Keratinocyte (primary cell): Measurements from ENCODE around the gene NPAS3. TPM values are rescaled to one million over a fixed set of nuclear protein-coding genes. Genes with fewer than 3 reads are reported as not detected.

Source experiments
- DNase-seq: peaks from one replicate; pipeline ENCODE4 v3.0.0-alpha.2; 2011; ENCODE audit warnings: low read depth, missing footprints, low spot score
- FAIRE-seq: peaks from 2 replicates; lab custom pipeline; 2011; peaks lifted over from hg19 to GRCh38; lab: Jason Lieb, UNC
- H2AFZ ChIP-seq: 2 replicates; pipeline ENCODE4 v1.6.0; 2012; ENCODE audit warnings: low read length, control low read depth, inconsistent platforms; ENCODE audit not compliant: control insufficient read depth
- H3K27ac ChIP-seq: 2 replicates; pipeline ENCODE4 v1.5.1; 2011; ENCODE audit warnings: low read length; ENCODE audit not compliant: control insufficient read depth, insufficient read depth
- H3K27me3 ChIP-seq: 3 replicates; pipeline ENCODE4 v1.6.0; 2011; ENCODE audit warnings: low read length; ENCODE audit not compliant: control insufficient read depth, insufficient read depth; ENCODE audit errors: extremely low read depth
- H3K36me3 ChIP-seq, 2 experiments: 2 replicates in 1 of 2; 3 replicates in 1 of 2; pipeline ENCODE4 v1.5.1; 2011; ENCODE audit warnings: low read length in 2 of 2, mild to moderate bottlenecking in 1 of 2; ENCODE audit not compliant: control insufficient read depth in 2 of 2, insufficient read depth in 2 of 2; ENCODE audit errors: extremely low read depth in 1 of 2
- H3K4me1 ChIP-seq: 3 replicates; pipeline ENCODE4 v1.5.1; 2011; ENCODE audit warnings: low read length; ENCODE audit not compliant: control insufficient read depth, insufficient read depth; ENCODE audit errors: extremely low read depth
- H3K4me2 ChIP-seq: 3 replicates; pipeline ENCODE4 v1.6.0; 2011; ENCODE audit warnings: low read depth, low read length; ENCODE audit not compliant: control insufficient read depth, insufficient read depth; ENCODE audit errors: extremely low read depth
- H3K4me3 ChIP-seq, 3 experiments: fragments of 200-600 bp in 1 of 3; sonication (generic) in 1 of 3; 2 replicates in 2 of 3; 3 replicates in 1 of 3; pipeline ENCODE4 v1.5.1; 2011 to 2016; ENCODE audit warnings: low read length in 3 of 3, mild to moderate bottlenecking in 3 of 3, control low read depth in 2 of 3, inconsistent platforms in 1 of 3, low read depth in 1 of 3, mixed read lengths in 1 of 3, mixed run types in 1 of 3, moderate library complexity in 1 of 3; ENCODE audit not compliant: control insufficient read depth in 2 of 3, insufficient read depth in 2 of 3; ENCODE audit errors: extremely low read depth in 1 of 3
- H3K79me2 ChIP-seq: 2 replicates; pipeline ENCODE4 v1.6.0; 2012; ENCODE audit warnings: low read length; ENCODE audit not compliant: control insufficient read depth, insufficient read depth
- H3K9ac ChIP-seq: 3 replicates; pipeline ENCODE4 v1.6.0; 2011; ENCODE audit warnings: low read length; ENCODE audit not compliant: control insufficient read depth, insufficient read depth; ENCODE audit errors: extremely low read depth
- H3K9me1 ChIP-seq: 3 replicates; pipeline ENCODE4 v1.6.0; 2011; ENCODE audit warnings: low read length; ENCODE audit not compliant: control insufficient read depth, insufficient read depth; ENCODE audit errors: extremely low read depth
- H3K9me3 ChIP-seq: 2 replicates; pipeline ENCODE4 v1.5.1; 2012; ENCODE audit warnings: low read depth, low read length; ENCODE audit not compliant: control insufficient read depth
- H4K20me1 ChIP-seq: 3 replicates; pipeline ENCODE4 v1.6.0; 2011; ENCODE audit warnings: low read length; ENCODE audit not compliant: control insufficient read depth, insufficient read depth; ENCODE audit errors: extremely low read depth
- EZH2 ChIP-seq: IDR thresholded peaks from one replicate; pipeline ENCODE4 v1.6.1; 2012; ENCODE audit warnings: inconsistent platforms, mild to moderate bottlenecking, low read length, moderate library complexity
- dilution Hi-C: fragments of 300-500 bp; cut with MboI; formaldehyde crosslinking; loops from one replicate; pipeline ENCODE4 v1.7.0; 2020; ENCODE audit warnings: low sequenced_read_pairs; ENCODE audit not compliant: extremely low pct_ligation_motif_present
- polyA plus RNA-seq, 5 experiments: library from polyadenylated mRNA; depleted of rRNA in 3 of 5; stranded (reverse) in 3 of 5; stranded (forward) in 1 of 5; unstranded in 1 of 5; fragments of >200 nt; gene quantifications; 1 replicate in 1 of 5; 2 replicates in 3 of 5; 3 replicates in 1 of 5; pipeline versions ENCODE4 v1.2.1 to v1.2.3, GENCODE V29; 2011 to 2012; ENCODE audit warnings: missing spikeins in 2 of 5, low read depth in 1 of 5, low replicate concordance in 1 of 5
- TF ChIP-seq, protein P1 (sequence below), 3 experiments: IDR thresholded peaks in 1 of 3; conservative IDR thresholded peaks in 1 of 3; optimal IDR thresholded peaks in 1 of 3; 2 replicates in 2 of 3; 3 replicates in 1 of 3; pipeline versions ENCODE3 to v1.5.1; 2011; ENCODE audit warnings: low read length in 3 of 3, mild to moderate bottlenecking in 3 of 3, moderate library complexity in 2 of 3, control low read depth in 1 of 3, inconsistent platforms in 1 of 3; ENCODE audit not compliant: insufficient read depth in 2 of 3; ENCODE audit errors: extremely low read depth in 1 of 3

The NPAS3 gene
- polyA plus RNA-seq, 1 donor (not counting 4 experiments of a cell fraction or from before 2014, with no cell fraction given), result 0.07 TPM

DNA sequence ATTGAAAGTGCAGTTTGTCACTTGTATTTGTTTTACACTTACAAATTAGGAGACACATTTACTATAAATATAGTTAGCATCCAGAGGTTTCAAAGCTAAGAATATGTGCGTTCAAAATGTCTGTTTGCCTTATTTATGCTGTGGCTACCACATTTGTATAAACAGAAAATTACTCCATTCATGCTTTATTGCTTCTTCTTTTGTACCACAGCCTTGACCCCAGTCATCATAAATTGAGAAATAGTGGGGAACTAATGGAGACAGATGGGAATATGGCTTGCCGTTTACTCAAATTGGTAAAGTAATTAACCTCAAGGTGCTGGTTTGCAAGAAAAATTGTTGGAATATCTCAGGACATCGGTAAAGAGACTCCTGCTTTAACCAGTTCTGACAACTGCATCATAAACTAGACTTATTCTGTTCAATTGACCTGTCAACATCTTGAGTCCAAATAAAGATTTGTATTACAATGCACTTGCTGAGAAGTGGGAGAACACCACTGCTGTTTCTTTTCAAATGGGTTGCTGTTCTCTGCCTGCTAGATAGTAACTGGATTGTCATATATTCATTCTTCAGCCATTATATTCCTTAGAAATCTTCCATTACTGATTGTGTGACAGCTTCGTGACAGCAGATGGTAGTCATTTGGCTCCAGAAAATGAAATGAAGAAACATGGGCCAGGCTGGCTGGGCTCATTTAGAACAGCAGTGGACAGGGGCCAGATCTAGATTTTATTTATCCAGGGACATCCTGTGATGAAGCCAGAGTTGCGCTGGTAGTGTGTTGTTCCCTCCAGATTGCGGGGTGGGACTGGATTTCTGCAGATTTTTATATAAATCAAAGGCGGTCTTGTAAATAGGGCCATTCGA is 657.8 kb downstream of the NPAS3 start:
- no peaks in the 10 kb centered on the region for H3K79me2 ChIP-seq
- TF ChIP-seq, protein P1, sequence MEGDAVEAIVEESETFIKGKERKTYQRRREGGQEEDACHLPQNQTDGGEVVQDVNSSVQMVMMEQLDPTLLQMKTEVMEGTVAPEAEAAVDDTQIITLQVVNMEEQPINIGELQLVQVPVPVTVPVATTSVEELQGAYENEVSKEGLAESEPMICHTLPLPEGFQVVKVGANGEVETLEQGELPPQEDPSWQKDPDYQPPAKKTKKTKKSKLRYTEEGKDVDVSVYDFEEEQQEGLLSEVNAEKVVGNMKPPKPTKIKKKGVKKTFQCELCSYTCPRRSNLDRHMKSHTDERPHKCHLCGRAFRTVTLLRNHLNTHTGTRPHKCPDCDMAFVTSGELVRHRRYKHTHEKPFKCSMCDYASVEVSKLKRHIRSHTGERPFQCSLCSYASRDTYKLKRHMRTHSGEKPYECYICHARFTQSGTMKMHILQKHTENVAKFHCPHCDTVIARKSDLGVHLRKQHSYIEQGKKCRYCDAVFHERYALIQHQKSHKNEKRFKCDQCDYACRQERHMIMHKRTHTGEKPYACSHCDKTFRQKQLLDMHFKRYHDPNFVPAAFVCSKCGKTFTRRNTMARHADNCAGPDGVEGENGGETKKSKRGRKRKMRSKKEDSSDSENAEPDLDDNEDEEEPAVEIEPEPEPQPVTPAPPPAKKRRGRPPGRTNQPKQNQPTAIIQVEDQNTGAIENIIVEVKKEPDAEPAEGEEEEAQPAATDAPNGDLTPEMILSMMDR (optimal IDR thresholded peaks at IDR 0.05 in 1 of 3, IDR thresholded peaks at IDR 0.05 in 1 of 3, conservative IDR thresholded peaks at IDR 0.05 in 1 of 3; ENCODE audit: extremely low read depth in 1 of 3, insufficient read depth in 2 of 3, low read length in 3 of 3), result no peak
- no peak for TF ChIP-seq EZH2

GRCh38 chr14:33598582-33598981 is 659.9 kb downstream of the NPAS3 start:
- Histone ChIP-seq H2AFZ (no peak overlapping the region), H3K9me1 (no peaks in the 10 kb centered on the region), H3K9me3 (no peaks in the 10 kb centered on the region), H3K4me3 (no peak overlapping the region), H3K36me3 (no peaks in the 10 kb centered on the region), H3K4me1 (no peaks in the 10 kb centered on the region), H3K27ac (no peak overlapping the region), H3K79me2 (no peaks in the 10 kb centered on the region), H3K27me3 (no peaks in the 10 kb centered on the region), H3K4me2 (no peak overlapping the region), H3K9ac (no peak overlapping the region), H4K20me1 (no peaks in the 10 kb centered on the region)
- DNase-seq (no peak), FAIRE-seq (no peak)
- dilution Hi-C loops, result no loop called here
- TF ChIP-seq, protein P1 (optimal IDR thresholded peaks at IDR 0.05 in 1 of 3, IDR thresholded peaks at IDR 0.05 in 1 of 3, conservative IDR thresholded peaks at IDR 0.05 in 1 of 3; ENCODE audit: extremely low read depth in 1 of 3, insufficient read depth in 2 of 3, low read length in 3 of 3), result no peak

More for the DNA sequence above, 657.8 kb downstream of the NPAS3 start:
- Histone ChIP-seq H3K9me1 (no peaks in the 10 kb centered on the region), H2AFZ (no peak overlapping the region), H3K4me2 (no peak overlapping the region), H3K9ac (no peak overlapping the region), H3K4me1 (no peaks in the 10 kb centered on the region), H4K20me1 (no peaks in the 10 kb centered on the region), H3K36me3 (no peaks in the 10 kb centered on the region), H3K27me3 (no peaks in the 10 kb centered on the region), H3K4me3 (no peak overlapping the region), H3K27ac (no peak overlapping the region), H3K9me3 (no peaks in the 10 kb centered on the region)
- no peak for FAIRE-seq
- DNase-seq, result no peak
- dilution Hi-C loops, result no loop called here
